A549 (cell line): ENCODE results near the gene IGHMBP2. TPM values are rescaled to one million over a fixed set of nuclear protein-coding genes. Genes with fewer than 3 reads are reported as not detected.

Experiments used
- ATAC-seq, 2 experiments: fragments of 200-7000 bp in 1 of 2; fragments of >200 bp in 1 of 2; cut with Nextera tagmentation in 1 of 2; cut with Tn5 transposase in 1 of 2; 3 replicates each; pipeline versions ENCODE4 v1.8.0 to v1.9.1; 2018 to 2020; ENCODE audit warnings: mild to moderate bottlenecking in 1 of 2, moderate library complexity in 1 of 2
- CTCF ChIA-PET: fragments of 300-600 bp; sonication (Branson Sonifier 250); formaldehyde crosslinking; extraction: SDS; loops from one replicate; lab custom pipeline; 2021; ENCODE audit warnings: antibody characterized with exemption, inconsistent platforms; lab: Yijun Ruan, JAX
- POLR2A ChIA-PET: fragments of 350-600 bp; formaldehyde crosslinking; extraction: SDS; loops from one replicate; lab custom pipeline; 2021; ENCODE audit warnings: antibody characterized with exemption, inconsistent platforms; lab: Yijun Ruan, JAX
- DNase-seq, 2 experiments: peaks; one replicate each; pipeline versions ENCODE4 v3.0.0 to v3.0.0-alpha.2; 2011 to 2016; ENCODE audit warnings: low read depth in 1 of 2, low spot score in 1 of 2
- FAIRE-seq: peaks from 2 replicates; lab custom pipeline; 2011; peaks lifted over from hg19 to GRCh38; lab: Jason Lieb, UNC
- H3K27ac ChIP-seq, 2 experiments: fragments of >200 bp; sonication (Bioruptor Twin); formaldehyde crosslinking; 3 replicates each; pipeline ENCODE4 v1.5.1; 2016 to 2017
- H3K4me1 ChIP-seq: fragments of >200 bp; sonication (Bioruptor Twin); formaldehyde crosslinking; 3 replicates; pipeline ENCODE4 v1.6.1; 2016
- H3K4me2 ChIP-seq: fragments of >200 bp; sonication (Bioruptor Twin); formaldehyde crosslinking; 3 replicates; pipeline ENCODE4 v1.6.1; 2016
- H3K4me3 ChIP-seq: fragments of >200 bp; sonication (Bioruptor Twin); formaldehyde crosslinking; 3 replicates; pipeline ENCODE4 v1.5.1; 2016
- H3K9me3 ChIP-seq: fragments of >200 bp; sonication (Bioruptor Twin); formaldehyde crosslinking; 3 replicates; pipeline ENCODE4 v1.6.1; 2016
- CBX2 ChIP-seq: fragments of 200-600 bp; sonication (generic); IDR thresholded peaks from 2 replicates; pipeline ENCODE4 v1.6.1; 2016; ENCODE audit warnings: low read depth, mild to moderate bottlenecking, borderline replicate concordance
- CBX8 ChIP-seq: fragments of 200-600 bp; sonication (generic); IDR thresholded peaks from 2 replicates; pipeline ENCODE4 v1.6.1; 2016
- CTCF ChIP-seq: fragments of >200 bp; sonication (Bioruptor Twin); formaldehyde crosslinking; IDR thresholded peaks from 3 replicates; pipeline ENCODE4 v1.5.1; 2016
- EP300 ChIP-seq, 2 experiments: fragments of >200 bp; sonication (Bioruptor Twin); formaldehyde crosslinking; IDR thresholded peaks; 2 replicates in 1 of 2; 3 replicates in 1 of 2; pipeline ENCODE4 v1.6.1; 2016 to 2017
- HDAC2 ChIP-seq: fragments of 200-600 bp; sonication (generic); IDR thresholded peaks from 2 replicates; pipeline ENCODE4 v1.6.1; 2016
- HEYL ChIP-seq: fragments of 250-450 bp; sonication (Bioruptor Pico); IDR thresholded peaks from 2 replicates; pipeline ENCODE4 v1.8.0; 2021; ENCODE audit warnings: mild to moderate bottlenecking, moderate library complexity
- HMGXB4 ChIP-seq: fragments of 250-450 bp; sonication (Bioruptor Pico); IDR thresholded peaks from 2 replicates; pipeline ENCODE4 v1.5.0; 2021; ENCODE audit warnings: mild to moderate bottlenecking, moderate library complexity, borderline replicate concordance
- HOXA7 ChIP-seq: fragments of 250-450 bp; sonication (Bioruptor Pico); IDR thresholded peaks from 2 replicates; pipeline ENCODE4 v1.5.0; 2020; ENCODE audit warnings: mild to moderate bottlenecking, moderate library complexity
- JUN ChIP-seq, 2 experiments: fragments of >200 bp; sonication (Bioruptor Twin); formaldehyde crosslinking; IDR thresholded peaks; 2 replicates in 1 of 2; 3 replicates in 1 of 2; pipeline ENCODE4 v1.6.1; 2016 to 2017
- KDM1A ChIP-seq: fragments of 200-600 bp; sonication (generic); IDR thresholded peaks from 2 replicates; pipeline ENCODE4 v1.6.1; 2016; ENCODE audit warnings: low read depth, mild to moderate bottlenecking
- MAFK ChIP-seq: fragments of 450-650 bp; IDR thresholded peaks from 2 replicates; pipeline ENCODE4 v1.6.1; 2014; ENCODE audit not compliant: partially characterized antibody
- NFE2L2 ChIP-seq: fragments of 150-350 bp; conservative IDR thresholded peaks from 2 replicates; pipeline ENCODE4 v1.6.1; 2014; ENCODE audit warnings: low read length
- NPAS2 ChIP-seq: fragments of 250-450 bp; sonication (Bioruptor Pico); IDR thresholded peaks from 2 replicates; pipeline ENCODE4 v1.8.0; 2022; ENCODE audit warnings: mild to moderate bottlenecking, moderate library complexity, borderline replicate concordance
- PHF8 ChIP-seq: fragments of 200-600 bp; sonication (generic); IDR thresholded peaks from 2 replicates; pipeline ENCODE4 v1.6.1; 2016; ENCODE audit warnings: low read depth, mild to moderate bottlenecking, antibody characterized with exemption, moderate library complexity, borderline replicate concordance
- POLR2A ChIP-seq: IDR thresholded peaks from 2 replicates; pipeline ENCODE4 v1.6.1; 2012; ENCODE audit warnings: mild to moderate bottlenecking, low read length
- POLR2AphosphoS2 ChIP-seq: conservative IDR thresholded peaks from 2 replicates; pipeline ENCODE4 v1.6.1; 2012; ENCODE audit warnings: low read length, improper control_type of control experiment, inconsistent platforms
- REST ChIP-seq: fragments of 200-600 bp; sonication (generic); IDR thresholded peaks from 2 replicates; pipeline ENCODE4 v1.6.1; 2016; ENCODE audit warnings: antibody characterized with exemption, mild to moderate bottlenecking, moderate library complexity
- RFX5 ChIP-seq: fragments of 450-650 bp; IDR thresholded peaks from 2 replicates; pipeline ENCODE4 v1.7.1; 2014; ENCODE audit warnings: antibody characterized with exemption, mild to moderate bottlenecking, moderate library complexity
- RNF2 ChIP-seq: fragments of 200-600 bp; sonication (generic); IDR thresholded peaks from 2 replicates; pipeline ENCODE4 v1.6.1; 2016; ENCODE audit warnings: low read depth, mild to moderate bottlenecking, antibody characterized with exemption, moderate library complexity, borderline replicate concordance
- SMC3 ChIP-seq: fragments of >200 bp; sonication (Bioruptor Twin); formaldehyde crosslinking; IDR thresholded peaks from 3 replicates; pipeline ENCODE4 v1.6.1; 2018; ENCODE audit warnings: inconsistent platforms
- SREBF2 ChIP-seq: fragments of 450-650 bp; IDR thresholded peaks from 2 replicates; pipeline ENCODE4 v1.6.1; 2014; ENCODE audit warnings: mild to moderate bottlenecking, moderate library complexity
- ZFP36 ChIP-seq: fragments of 450-650 bp; IDR thresholded peaks from 2 replicates; pipeline ENCODE4 v1.6.1; 2014; ENCODE audit warnings: borderline replicate concordance; ENCODE audit not compliant: partially characterized antibody
- ZNF302 ChIP-seq: fragments of 250-450 bp; sonication (Bioruptor Pico); IDR thresholded peaks from 2 replicates; pipeline ENCODE4 v1.9.0; 2021; ENCODE audit warnings: inconsistent platforms, mild to moderate bottlenecking, moderate library complexity
- WGBS: methylation state at CpG from one replicate; pipeline ENCODE4 v1.1.6; 2017; ENCODE audit errors: missing lambda C conversion rate; 5-methylcytosine and 5-hydroxymethylcytosine counted together
- polyA plus RNA-seq, 4 experiments: library from polyadenylated mRNA; depleted of rRNA in 3 of 4; stranded (reverse); fragments of >200 nt; fragmentation: RNase III in 1 of 4; extraction: RNeasy Plus Mini Kit Qiagen cat#74134 plus additional on column Dnase treatment in 1 of 4; gene quantifications; 2 replicates in 3 of 4; 3 replicates in 1 of 4; pipeline ENCODE4 v1.2.3, GENCODE V29; 2011 to 2017

The IGHMBP2 gene
- polyA plus RNA-seq, 2 of the 4 experiments (the other 2 are of a cell fraction): 11.9 to 12.8 TPM

- FAIRE-seq (no peak), ATAC-seq (no peak), DNase-seq (no peak)
- H3K4me2 ChIP-seq: no peak overlapping the region
- no peaks in the 10 kb centered on the region for H3K9me3 ChIP-seq
- 88% methylated on average over 9 of the region's 9 CpGs for WGBS
- H3K4me3 ChIP-seq: no peak overlapping the region
- POLR2A ChIA-PET: no interaction called here
- H3K27ac ChIP-seq: no peak overlapping the region
- peaks cover 18% of the 10 kb centered on the region for H3K4me1 ChIP-seq
- TF ChIP-seq KDM1A: no peak
- no peak for TF ChIP-seq CTCF
- no peak for TF ChIP-seq HOXA7 (CRISPR knock-in tag)
- no peak for TF ChIP-seq JUN (IDR thresholded peaks at IDR 0.05)
- TF ChIP-seq RFX5: no peak
- no peak for TF ChIP-seq PHF8
- CTCF ChIA-PET: interaction anchor here (0.6 to 2.1 kb wide), 3 partner anchors 11 to 570 kb away, joined by 3 to 6 read pairs (median 4); no protein-coding TSS in a partner anchor
Measured at GRCh38 chr11:68900835-68901381, 2.8 kb upstream of the IGHMBP2 start.

GRCh38 chr11:68904248-68904847 lies 657 bp downstream of the IGHMBP2 start:
- H3K9me3 ChIP-seq: no peaks in the 10 kb centered on the region
- H3K4me1 ChIP-seq: peaks cover 18% of the 10 kb centered on the region
- ATAC-seq (peak; percentile 69), FAIRE-seq (no peak), DNase-seq (peak; percentile 17 to 30)
- CTCF ChIA-PET: interaction anchor here (1.5 kb wide), 1 partner anchor 12 kb away, joined by 3 read pairs; no protein-coding TSS in a partner anchor
- 3% methylated on average over 24 of the region's 24 CpGs for whole genome bisulfite sequencing
- peak overlapping the region; percentile 93 for H3K4me2 ChIP-seq
- H3K4me3 ChIP-seq: peak overlapping the region; percentile 96
- TF ChIP-seq HDAC2: no peak
- TF ChIP-seq SMC3: no peak
- TF ChIP-seq EP300 (IDR thresholded peaks at IDR 0.05): no peak
- no peak for TF ChIP-seq MAFK
- no peak for TF ChIP-seq ZFP36
- TF ChIP-seq RNF2: no peak
- no peak for TF ChIP-seq HMGXB4 (CRISPR knock-in tag)
- TF ChIP-seq HEYL: no peak
- TF ChIP-seq REST: no peak
- TF ChIP-seq ZNF302: no peak
- no peak for TF ChIP-seq NFE2L2
- TF ChIP-seq NPAS2 (CRISPR knock-in tag): no peak
- TF ChIP-seq POLR2AphosphoS2: no peak
- no peak for TF ChIP-seq POLR2A
- TF ChIP-seq CBX8: no peak
- TF ChIP-seq CBX2: no peak
- TF ChIP-seq SREBF2: no peak
- TF ChIP-seq, all 56 proteins: peak for 0
- H3K27ac ChIP-seq: peak overlapping the region; percentile 92 to 94
- POLR2A ChIA-PET: interaction anchor here (0.6 to 2.1 kb wide), 5 partner anchors 10 to 444 kb away, joined by 3 to 5 read pairs (median 4); no protein-coding TSS in a partner anchor
